Fibroblast of skin of right biceps (primary cell): Measurements from ENCODE around the gene ECT2.

ENCODE experiments used
- DNase-seq: peaks from one replicate; pipeline ENCODE4 v3.0.0-alpha.2; 2013

The ECT2 gene

GRCh38 chr3:172749230-172749965 is 1.1 kb upstream of the ECT2 start:
- peak; percentile 96 for DNase-seq

GRCh38 chr3:172750069-172750367 is 508 bp upstream of the ECT2 start:
- no peak for DNase-seq

- peak; percentile 17 for DNase-seq
Measured at GRCh38 chr3:172751175-172751704, 714 bp downstream of the ECT2 start.

GRCh38 chr3:172752651-172753050 is 2.1 kb downstream of the ECT2 start:
- no peak for DNase-seq

- DNase-seq: no peak
Measured at GRCh38 chr3:172753125-172753524, 2.6 kb downstream of the ECT2 start.

- DNase-seq: peak; percentile 72
Measured at GRCh38 chr3:172760416-172760815, 9.9 kb downstream of the ECT2 start.

GRCh38 chr3:172766241-172766640 is 15.7 kb downstream of the ECT2 start:
- no peak for DNase-seq

GRCh38 chr3:172766718-172767405 is 16.3 kb downstream of the ECT2 start:
- DNase-seq: no peak

- no peak for DNase-seq
Measured at GRCh38 chr3:172770382-172770781, 19.9 kb downstream of the ECT2 start.

GRCh38 chr3:172771672-172772071 is 21.1 kb downstream of the ECT2 start:
- no peak for DNase-seq

GRCh38 chr3:172776049-172776717 is 25.7 kb downstream of the ECT2 start:
- DNase-seq: no peak

GRCh38 chr3:172777901-172778300 is 27.4 kb downstream of the ECT2 start:
- DNase-seq: no peak

GRCh38 chr3:172782235-172782634 is 31.7 kb downstream of the ECT2 start:
- no peak for DNase-seq

GRCh38 chr3:172786036-172786435 is 35.5 kb downstream of the ECT2 start:
- DNase-seq: no peak

GRCh38 chr3:172787019-172787418 is 36.5 kb downstream of the ECT2 start:
- DNase-seq: no peak

GRCh38 chr3:172787746-172788145 is 37.2 kb downstream of the ECT2 start:
- peak; percentile 8 for DNase-seq

- no peak for DNase-seq
Measured at GRCh38 chr3:172799246-172799645, 48.7 kb downstream of the ECT2 start.

- no peak for DNase-seq
Measured at GRCh38 chr3:172800156-172800555, 49.6 kb downstream of the ECT2 start.

GRCh38 chr3:172803489-172803888 is 53.0 kb downstream of the ECT2 start:
- DNase-seq: no peak

- no peak for DNase-seq
Measured at GRCh38 chr3:172804323-172804722, 53.8 kb downstream of the ECT2 start.

- DNase-seq: peak; percentile 44
Measured at GRCh38 chr3:172808969-172809546, 58.5 kb downstream of the ECT2 start.

- DNase-seq: no peak
Measured at GRCh38 chr3:172811099-172811498, 60.6 kb downstream of the ECT2 start.

- no peak for DNase-seq
Measured at GRCh38 chr3:172813462-172813861, 62.9 kb downstream of the ECT2 start.

GRCh38 chr3:172814738-172815137 is 64.2 kb downstream of the ECT2 start:
- no peak for DNase-seq
